Kasumi-1 (cell line): ENCODE data around the gene SCRG1.
A peak's percentile ranks its signal among the peaks of the same experiment; 100 is the strongest.

Source experiments
- DNase-seq, 2 experiments: peaks; one replicate each; lab custom pipeline; 2025; lab: John Stamatoyannopoulos, UW

The SCRG1 gene

GRCh38 chr4:173411106-173411693, 12.3 kb upstream of the SCRG1 start:
- DNase-seq, result peak; percentile 16 to 23

DNA sequence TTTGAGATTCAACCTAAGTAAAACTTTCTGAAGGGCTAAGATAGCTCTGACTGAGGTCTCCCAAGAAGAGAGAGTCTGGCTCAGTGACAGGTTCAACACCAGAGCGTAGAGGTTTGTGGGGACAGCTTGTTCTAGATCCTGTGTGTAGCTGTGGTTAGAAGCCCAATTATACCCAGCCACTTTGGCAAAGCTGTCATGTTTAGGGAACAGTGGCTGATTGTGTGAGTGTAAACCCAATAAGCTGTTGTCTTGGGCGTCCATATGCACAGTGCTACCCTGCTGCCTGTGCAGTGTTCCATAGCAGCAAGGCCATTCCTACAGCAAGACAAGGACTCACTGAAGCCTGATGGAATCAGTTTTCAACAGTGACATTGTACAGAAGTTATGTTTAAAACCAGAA, 11.2 kb upstream of the SCRG1 start:
- no peak for DNase-seq

DNA sequence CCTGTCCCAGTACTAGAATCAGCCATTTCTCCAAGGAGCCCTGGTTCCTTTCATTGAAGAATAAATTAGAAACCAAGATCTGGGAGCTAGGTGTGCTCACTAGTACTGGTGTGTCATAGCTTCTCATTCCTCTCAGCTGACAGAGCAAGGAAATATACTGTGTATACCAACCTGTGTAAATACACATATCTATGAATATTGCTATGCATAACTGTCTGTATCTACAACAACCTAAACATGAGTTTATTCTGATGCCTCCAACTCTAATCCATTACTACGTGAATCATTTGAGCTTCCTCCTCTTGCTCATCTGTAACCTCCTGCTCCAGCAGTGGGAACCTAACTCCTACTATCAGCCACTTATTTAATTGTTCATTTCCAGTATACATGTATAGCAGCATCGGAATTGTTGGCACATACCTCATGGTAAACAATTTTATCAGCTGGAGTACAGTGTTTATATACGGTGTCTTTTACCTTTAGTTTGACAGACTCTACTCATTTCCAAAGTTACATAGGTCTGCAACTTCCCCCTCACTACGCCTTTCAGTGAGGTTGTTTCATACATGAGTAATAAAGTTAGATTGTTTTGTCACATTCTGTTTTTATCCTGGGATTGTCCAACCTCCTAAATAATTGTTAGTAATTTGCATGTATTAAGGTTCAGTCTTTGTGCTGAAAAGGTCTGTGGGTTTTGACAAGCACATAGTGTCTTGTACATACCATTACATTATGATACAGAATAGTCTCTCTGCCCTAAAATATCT, 7.1 kb upstream of the SCRG1 start:
- DNase-seq, result no peak

DNA sequence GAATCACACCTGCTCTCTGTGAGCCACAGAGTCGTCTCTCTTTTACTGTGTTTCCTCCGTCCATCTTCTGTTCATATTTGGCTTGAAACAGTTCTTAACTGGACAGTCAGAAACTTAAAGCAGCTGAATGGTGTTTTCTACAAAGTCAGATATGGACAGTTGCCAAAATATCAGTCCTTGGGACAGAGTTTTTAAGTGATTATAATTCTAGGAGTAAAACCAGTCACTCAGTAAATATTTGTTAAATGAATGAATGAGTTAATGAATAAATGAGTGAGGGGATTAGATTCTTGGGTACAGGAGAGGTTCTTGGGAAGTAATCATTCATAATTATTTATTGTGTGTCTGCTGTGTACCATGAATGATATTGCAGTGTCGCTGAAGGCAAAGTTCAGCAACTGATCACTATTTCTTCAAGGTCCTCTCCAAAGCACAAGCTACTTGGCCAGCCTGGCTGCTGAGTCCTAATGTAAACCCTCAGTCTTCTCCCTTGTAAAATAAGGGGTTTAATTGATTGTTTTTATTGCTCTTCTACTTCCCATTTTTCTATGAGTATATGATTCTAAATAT, 5.5 kb upstream of the SCRG1 start:
- no peak for DNase-seq

- DNase-seq, result no peak
Observed at GRCh38 chr4:173403051-173403450, 4.1 kb upstream of the SCRG1 start.

DNA sequence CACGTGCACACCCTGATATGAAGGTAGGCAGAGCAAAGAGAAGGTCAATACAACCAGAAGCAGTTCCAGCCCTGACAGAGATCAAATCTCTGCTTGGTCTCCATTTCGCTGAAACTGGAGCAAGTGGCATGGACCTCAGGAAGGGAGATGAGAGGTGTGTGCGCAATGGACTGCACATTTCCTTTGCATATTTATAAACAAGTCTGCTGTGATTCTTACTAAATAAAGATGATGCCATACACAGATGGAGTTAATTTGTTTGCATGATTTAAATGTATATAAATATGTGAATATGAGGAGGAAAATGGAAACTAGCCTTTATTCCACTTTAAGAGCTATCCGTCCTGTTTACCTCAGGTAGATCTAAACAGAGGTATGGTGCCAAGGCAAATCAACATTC, 2.1 kb upstream of the SCRG1 start:
- no peak for DNase-seq

DNA sequence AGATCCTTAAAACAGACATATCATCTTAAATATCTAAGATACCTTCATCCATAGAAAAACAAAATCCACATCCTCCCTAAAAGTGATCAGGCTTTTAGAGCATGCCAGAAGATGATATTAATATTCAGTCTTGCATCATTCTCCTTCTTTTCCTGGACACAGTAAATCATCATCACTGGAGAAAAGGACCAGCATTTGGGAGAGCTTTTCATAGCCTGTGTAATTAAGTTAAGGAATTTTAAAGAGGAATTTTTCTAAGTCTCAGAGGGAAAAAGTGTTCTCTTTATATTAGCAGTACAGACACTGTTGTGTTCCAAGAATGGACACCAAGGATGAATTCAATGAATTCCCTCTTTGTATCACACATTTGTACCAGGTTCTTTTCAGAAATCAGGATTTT, 696 bp downstream of the SCRG1 start:
- DNase-seq, result no peak

- no peak for DNase-seq
Observed at GRCh38 chr4:173397604-173398003, 1.3 kb downstream of the SCRG1 start.

- no peak for DNase-seq
Observed at GRCh38 chr4:173391701-173392100, 7.2 kb downstream of the SCRG1 start.

DNA sequence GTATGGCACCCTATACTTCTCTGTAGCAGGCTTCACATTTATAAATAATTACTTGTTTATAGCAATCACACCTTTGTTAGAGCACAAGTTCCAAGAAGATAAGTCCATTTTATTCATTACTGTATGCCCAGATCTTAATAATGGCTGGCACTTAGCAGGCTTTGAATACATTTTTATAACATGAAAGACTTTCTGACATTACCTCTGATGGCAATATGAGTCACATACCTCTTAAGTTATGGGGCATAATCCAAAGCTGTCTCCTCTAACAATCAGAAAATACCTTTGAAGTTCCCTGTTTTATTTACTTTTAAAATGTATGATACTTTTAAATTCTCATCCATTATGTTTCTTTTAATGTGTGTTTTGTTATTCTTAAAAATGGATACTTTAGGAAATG, 12.2 kb downstream of the SCRG1 start:
- DNase-seq, result no peak

- DNase-seq, result no peak
Observed at GRCh38 chr4:173382349-173382748, 16.6 kb downstream of the SCRG1 start.

DNA sequence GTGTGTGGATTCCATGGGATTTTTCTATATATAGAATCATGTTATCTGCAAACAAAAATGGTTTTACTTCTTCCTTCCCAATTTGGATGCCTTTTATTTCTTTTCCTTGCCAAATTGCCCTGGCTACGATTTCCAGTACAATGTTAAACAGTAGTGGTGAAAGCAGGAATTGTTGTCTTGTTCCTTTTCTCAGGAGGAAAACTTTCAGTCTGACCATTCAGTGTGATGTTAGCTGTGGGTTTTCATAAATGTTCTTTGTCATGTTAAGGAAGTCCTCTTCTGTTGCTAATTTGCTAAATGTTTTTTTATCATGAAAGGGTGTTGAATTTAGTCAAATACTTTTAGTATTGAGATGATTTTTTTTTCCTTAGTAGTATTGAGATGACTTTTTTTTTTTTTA, 17.3 kb downstream of the SCRG1 start:
- DNase-seq, result no peak

GRCh38 chr4:173380987-173381386, 17.9 kb downstream of the SCRG1 start:
- peak in 1 of 2 experiments; percentile 22 for DNase-seq

DNA sequence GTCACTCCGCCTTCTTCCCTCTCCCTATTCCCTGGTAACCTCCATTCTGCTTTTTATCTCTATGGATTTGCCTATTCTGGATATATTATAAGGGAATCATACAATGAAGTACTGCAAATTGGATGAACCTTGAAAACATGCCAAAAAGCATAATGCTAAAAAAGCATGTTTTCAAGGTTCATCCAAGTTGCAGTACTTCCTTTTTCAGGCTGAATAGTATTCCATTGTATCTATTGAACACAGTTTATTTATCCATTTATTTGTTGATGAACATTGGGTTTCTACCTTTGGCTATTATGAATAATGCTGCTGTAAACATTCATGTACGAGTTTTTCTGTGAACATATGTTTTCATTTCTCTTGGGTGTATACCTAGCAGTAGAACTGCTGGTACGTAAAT, 19.0 kb downstream of the SCRG1 start:
- DNase-seq, result no peak

- no peak for DNase-seq
Observed at GRCh38 chr4:173374588-173374987, 24.3 kb downstream of the SCRG1 start.

DNA sequence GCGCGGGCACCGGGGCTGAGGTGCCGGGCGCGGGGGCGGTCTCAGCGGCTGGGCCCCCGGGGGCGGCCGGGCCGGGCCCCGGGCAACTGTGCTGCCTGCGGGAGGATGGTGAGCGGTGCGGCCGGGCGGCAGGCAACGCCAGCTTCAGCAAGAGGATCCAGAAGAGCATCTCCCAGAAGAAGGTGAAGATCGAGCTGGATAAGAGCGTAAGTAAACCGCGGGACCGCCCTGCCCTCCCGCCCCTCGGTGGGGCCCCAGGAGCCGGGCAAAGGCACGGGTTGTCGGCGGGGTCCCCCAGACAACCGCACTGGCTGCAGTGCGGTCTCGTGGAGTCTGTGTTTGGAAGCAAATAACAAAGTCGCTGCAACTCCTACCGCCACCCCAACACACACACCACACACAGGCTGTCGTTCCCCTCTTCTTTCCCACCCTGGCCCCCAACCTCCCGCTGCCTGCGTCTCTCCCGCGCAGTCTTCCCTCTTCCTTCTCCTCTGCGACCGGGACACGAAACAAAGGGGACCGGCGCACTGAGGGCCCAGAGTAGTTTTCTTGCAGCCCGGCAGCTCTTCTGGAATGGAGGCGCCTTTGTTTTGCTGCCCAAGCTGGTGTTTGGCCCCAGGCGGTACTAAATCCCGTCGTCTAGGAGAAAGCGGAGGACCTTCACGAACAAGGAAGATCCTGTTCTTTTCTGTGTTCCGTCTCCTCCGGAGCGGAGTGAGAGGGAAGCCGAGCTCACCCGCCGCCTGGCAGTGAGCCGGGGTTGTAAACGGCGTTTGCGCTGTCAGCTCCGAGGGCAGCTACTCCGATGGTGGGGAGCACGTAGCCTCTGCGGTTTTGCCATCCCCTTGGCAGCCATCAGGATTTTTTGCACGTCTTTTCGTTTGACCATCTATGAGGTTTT, 27.4 kb downstream of the SCRG1 start:
- DNase-seq, result peak; percentile 55 to 81

GRCh38 chr4:173370477-173371291, 28.2 kb downstream of the SCRG1 start, which contains the start of gene SAP30:
Gene SAP30 (plus strand): TSS chr4:173370954. CDS start chr4:173371183, 229 bp downstream.
- DNase-seq, result peak; percentile 94 to 98

DNA sequence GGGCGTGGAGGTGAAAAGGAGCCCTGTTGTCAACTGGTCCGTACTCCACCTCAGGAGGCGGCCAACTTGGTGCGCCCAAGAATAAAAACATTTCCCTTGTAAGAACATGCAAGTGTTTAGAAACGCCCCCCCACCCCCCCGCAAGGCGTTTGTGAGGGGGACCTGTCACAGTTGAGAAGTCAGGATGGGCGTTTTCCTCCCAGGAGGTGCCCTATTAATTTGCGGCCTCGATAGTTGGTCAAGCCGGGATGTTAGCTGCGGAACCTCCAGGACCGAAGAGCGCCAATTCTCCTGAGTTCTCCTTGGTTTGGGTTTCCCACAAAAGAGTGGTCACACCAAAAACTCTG, 28.8 kb downstream of the SCRG1 start:
- DNase-seq, result no peak

DNA sequence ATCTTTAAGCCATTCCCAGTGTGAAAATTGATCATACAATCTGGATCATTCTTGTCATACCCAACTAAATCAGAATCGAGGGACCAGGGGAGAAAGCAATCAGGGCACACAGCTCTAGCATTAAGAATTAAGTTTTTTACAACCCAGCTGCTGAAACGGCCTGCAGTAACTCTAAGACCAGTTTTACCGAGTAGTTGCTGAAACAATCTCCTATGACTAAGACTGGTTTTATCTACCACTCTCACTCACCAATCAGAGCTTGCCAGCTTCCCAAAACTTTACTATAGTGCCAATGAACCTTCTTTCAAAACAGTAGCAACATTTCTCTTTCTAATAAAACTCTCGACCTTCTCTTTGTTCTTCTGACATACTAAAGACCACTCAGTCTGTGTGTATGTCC, 31.0 kb downstream of the SCRG1 start:
- no peak for DNase-seq

DNA sequence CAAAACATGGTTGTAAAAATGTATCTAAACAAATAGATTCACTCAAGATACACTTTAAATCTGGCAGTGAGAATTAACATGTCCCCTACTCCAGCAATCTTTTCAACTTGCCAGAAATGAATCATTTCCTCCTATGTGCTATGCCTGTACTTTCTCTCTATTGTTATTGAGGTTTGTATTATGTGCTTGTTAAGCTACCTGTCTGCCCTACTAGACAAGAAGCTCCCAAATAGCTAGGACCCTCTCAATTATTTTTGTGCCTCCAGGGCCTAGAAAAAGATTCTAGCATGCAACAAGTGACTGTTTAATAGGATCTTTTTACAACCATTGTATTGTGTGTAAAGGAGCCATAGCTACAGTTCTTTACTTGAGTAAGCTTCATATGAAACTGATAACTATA, 31.6 kb downstream of the SCRG1 start:
- peak; percentile 22 to 43 for DNase-seq

DNA sequence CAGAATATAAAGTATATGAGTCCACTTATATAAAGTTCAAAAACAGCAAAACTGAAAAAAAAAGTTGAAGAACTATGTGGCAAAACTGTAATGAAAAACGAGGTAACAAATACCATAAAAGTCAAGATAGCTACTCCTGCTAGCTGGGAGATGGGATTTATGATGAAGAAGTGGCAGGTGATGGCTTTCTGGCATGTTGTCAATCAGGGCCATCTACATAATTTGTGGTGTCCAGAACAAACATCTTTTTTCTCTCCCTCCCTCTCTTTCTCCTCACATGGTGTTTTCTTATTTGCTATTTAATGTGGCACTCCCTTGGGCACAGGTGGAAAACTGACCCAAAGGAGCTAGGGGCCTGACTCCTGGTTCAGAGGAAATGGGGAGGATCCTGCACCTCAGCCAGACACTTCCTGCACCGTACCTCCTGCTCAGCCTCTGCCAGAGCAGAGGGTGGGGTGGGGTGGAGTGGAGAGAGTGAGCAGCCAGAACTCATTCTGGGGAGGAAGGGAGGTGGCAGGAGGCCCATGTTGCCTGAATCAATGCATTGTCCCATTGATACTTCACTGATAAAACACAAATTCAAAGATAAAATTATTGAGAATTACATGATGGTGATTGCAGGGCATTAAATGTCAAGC, 33.4 kb downstream of the SCRG1 start:
- peak; percentile 41 to 45 for DNase-seq
